IMR-90 (cell line): ENCODE data around the gene ITPR2.
A peak's percentile ranks its signal among the peaks of the same experiment; 100 is the strongest.

Source experiments
- MAZ ChIP-seq: IDR thresholded peaks from 2 replicates; pipeline ENCODE4 v1.6.1; 2012; ENCODE audit warnings: low read depth, mild to moderate bottlenecking, low read length, improper control_type of control experiment, moderate library complexity, borderline replicate concordance
- MXI1 ChIP-seq: IDR thresholded peaks from 2 replicates; pipeline ENCODE4 v1.6.1; 2012; ENCODE audit warnings: low read depth, mild to moderate bottlenecking, low read length, moderate library complexity, borderline replicate concordance
- TF ChIP-seq, protein P1 (sequence below): conservative IDR thresholded peaks from 2 replicates; pipeline ENCODE4 v1.5.1; 2012; ENCODE audit warnings: mild to moderate bottlenecking, low read depth, low read length, improper control_type of control experiment

DNA sequence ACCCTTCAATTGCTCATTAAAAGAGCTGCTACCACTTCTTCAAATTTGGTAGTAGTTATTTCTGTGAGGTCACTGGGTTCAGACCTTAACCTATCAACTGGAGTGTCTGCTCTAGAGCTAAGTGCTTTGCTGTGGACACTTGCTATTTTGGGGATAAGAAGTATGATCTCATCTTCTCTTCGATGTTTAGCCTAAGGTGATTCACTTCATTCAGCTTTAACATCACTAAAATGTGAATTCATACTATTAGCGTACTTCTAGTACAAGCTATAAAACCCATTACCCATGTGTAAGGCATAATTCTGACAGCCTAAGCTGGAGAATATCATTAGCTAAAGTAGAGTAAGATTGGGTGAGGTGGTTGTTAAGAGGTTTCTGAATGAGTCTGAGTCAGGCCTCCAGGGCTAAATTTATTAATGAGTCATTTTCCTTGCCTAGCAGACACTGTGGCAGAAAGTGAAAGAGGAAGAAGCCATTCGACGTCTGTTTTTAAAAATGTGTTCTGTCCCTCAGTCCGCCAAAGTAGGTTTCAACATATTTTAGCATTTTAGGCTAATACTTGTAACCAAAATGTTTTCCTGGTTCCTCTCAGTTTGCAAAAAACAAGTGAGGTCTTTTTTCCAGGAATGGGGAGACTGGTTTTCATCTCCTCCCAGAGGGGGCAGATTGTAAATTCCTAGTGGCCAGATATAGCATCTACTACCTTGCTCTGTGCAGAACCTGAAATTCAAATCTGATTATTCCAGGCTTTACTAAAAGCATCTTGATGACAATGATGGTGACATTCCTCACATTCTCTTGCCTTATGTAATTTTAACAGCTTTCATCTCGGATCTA, 534.0 kb downstream of the ITPR2 start:
- TF ChIP-seq, protein P1, sequence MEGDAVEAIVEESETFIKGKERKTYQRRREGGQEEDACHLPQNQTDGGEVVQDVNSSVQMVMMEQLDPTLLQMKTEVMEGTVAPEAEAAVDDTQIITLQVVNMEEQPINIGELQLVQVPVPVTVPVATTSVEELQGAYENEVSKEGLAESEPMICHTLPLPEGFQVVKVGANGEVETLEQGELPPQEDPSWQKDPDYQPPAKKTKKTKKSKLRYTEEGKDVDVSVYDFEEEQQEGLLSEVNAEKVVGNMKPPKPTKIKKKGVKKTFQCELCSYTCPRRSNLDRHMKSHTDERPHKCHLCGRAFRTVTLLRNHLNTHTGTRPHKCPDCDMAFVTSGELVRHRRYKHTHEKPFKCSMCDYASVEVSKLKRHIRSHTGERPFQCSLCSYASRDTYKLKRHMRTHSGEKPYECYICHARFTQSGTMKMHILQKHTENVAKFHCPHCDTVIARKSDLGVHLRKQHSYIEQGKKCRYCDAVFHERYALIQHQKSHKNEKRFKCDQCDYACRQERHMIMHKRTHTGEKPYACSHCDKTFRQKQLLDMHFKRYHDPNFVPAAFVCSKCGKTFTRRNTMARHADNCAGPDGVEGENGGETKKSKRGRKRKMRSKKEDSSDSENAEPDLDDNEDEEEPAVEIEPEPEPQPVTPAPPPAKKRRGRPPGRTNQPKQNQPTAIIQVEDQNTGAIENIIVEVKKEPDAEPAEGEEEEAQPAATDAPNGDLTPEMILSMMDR, result peak; percentile 39; the same call in 1 of the 2 replicates
- TF ChIP-seq MXI1 (no peak), MAZ (no peak)
